GM18505 (cell line): Measurements from ENCODE around the gene TFB1M.

Experiments used
- ATAC-seq: cut with Tn5 transposase; IDR thresholded peaks from one replicate; pipeline ENCODE4 v1.9.1; 2021; ENCODE audit not compliant: unreplicated experiment
- POLR2A ChIP-seq: IDR thresholded peaks from 4 replicates; pipeline ENCODE4 v1.6.1; 2011; ENCODE audit warnings: borderline replicate concordance; ENCODE audit not compliant: insufficient read depth, insufficient read length; ENCODE audit errors: extremely low read depth

Gene TFB1M

GRCh38 chr6:155301867-155302266 lies 12.4 kb downstream of the TFB1M start:
- TF ChIP-seq POLR2A, result no peak

GRCh38 chr6:155297669-155298068 lies 16.6 kb downstream of the TFB1M start:
- no peak for ATAC-seq
- no peak for TF ChIP-seq POLR2A

More at GRCh38 chr6:155301867-155302266, 12.4 kb downstream of the TFB1M start:
- ATAC-seq, result no peak

- no peak for TF ChIP-seq POLR2A
- ATAC-seq, result no peak
These were observed 21.6 kb downstream of the TFB1M start for GRCh38 chr6:155292711-155293110.

- ATAC-seq, result no peak
- no peak for TF ChIP-seq POLR2A
These were observed 23.0 kb downstream of the TFB1M start for GRCh38 chr6:155291291-155291690.

- ATAC-seq, result no peak
- no peak for TF ChIP-seq POLR2A
These were observed 23.8 kb downstream of the TFB1M start for GRCh38 chr6:155290491-155290890.

GRCh38 chr6:155287762-155288161 lies 26.5 kb downstream of the TFB1M start:
- no peak for ATAC-seq
- TF ChIP-seq POLR2A, result no peak

- no peak for ATAC-seq
- no peak for TF ChIP-seq POLR2A
These were observed 29.5 kb downstream of the TFB1M start for GRCh38 chr6:155284775-155285174.

GRCh38 chr6:155278319-155279049 lies 35.8 kb downstream of the TFB1M start:
- no peak for ATAC-seq
- TF ChIP-seq POLR2A, result no peak

GRCh38 chr6:155276638-155277037 lies 37.6 kb downstream of the TFB1M start:
- ATAC-seq, result no peak
- TF ChIP-seq POLR2A, result no peak

GRCh38 chr6:155275808-155276480 lies 38.3 kb downstream of the TFB1M start:
- ATAC-seq, result no peak
- TF ChIP-seq POLR2A, result no peak

- no peak for TF ChIP-seq POLR2A
- no peak for ATAC-seq
These were observed 39.8 kb downstream of the TFB1M start for GRCh38 chr6:155274533-155274932.

- no peak for TF ChIP-seq POLR2A
- no peak for ATAC-seq
These were observed 40.2 kb downstream of the TFB1M start for GRCh38 chr6:155274106-155274505.

GRCh38 chr6:155273431-155273830 lies 40.9 kb downstream of the TFB1M start:
- no peak for ATAC-seq
- no peak for TF ChIP-seq POLR2A

GRCh38 chr6:155272353-155273232 lies 41.7 kb downstream of the TFB1M start:
- TF ChIP-seq POLR2A, result no peak
- ATAC-seq, result no peak

GRCh38 chr6:155271145-155271544 lies 43.1 kb downstream of the TFB1M start:
- ATAC-seq, result no peak
- no peak for TF ChIP-seq POLR2A
